Activated B cell treated with CpG ODN at 0.5 μM for 24 hours (primary cell): ENCODE measurements around the gene GNAO1. TPM values are rescaled to one million over a fixed set of nuclear protein-coding genes. Genes with fewer than 3 reads are reported as not detected.
A peak's percentile ranks its signal among the peaks of the same experiment; 100 is the strongest.
"Not testable (repeated sequence)": the region's sequence is repeated elsewhere in the genome, so short reads cannot be mapped to it uniquely, and the experiment has no call there.

Source experiments
- ATAC-seq: fragments of 200-7000 bp; cut with Tn5 transposase; one replicate; pipeline ENCODE4 v1.10.0; 2021; ENCODE audit warnings: low read depth, mild to moderate bottlenecking, moderate library complexity
- CTCF ChIA-PET: fragments of 350-600 bp; sonication (Branson Sonifier 250); formaldehyde crosslinking; loops from one replicate; lab custom pipeline; 2021; ENCODE audit warnings: antibody characterized with exemption; lab: Charles Lee
- POLR2A ChIA-PET: fragments of 350-600 bp; sonication (Branson Sonifier 250); formaldehyde crosslinking; loops from one replicate; lab custom pipeline; 2021; ENCODE audit warnings: antibody characterized with exemption; lab: Charles Lee
- DNase-seq: peaks from one replicate; pipeline ENCODE4 v3.0.0; 2022
- H3K27ac Mint-ChIP-seq: one replicate; pipeline ENCODE4 v1.8.0; 2020; ENCODE audit warnings: mixed read lengths
- H3K27me3 Mint-ChIP-seq: one replicate; pipeline ENCODE4 v1.8.0; 2021; ENCODE audit warnings: mixed read lengths
- H3K36me3 Mint-ChIP-seq: one replicate; pipeline ENCODE4 v1.8.0; 2021; ENCODE audit warnings: low read depth, mixed read lengths
- H3K4me1 Mint-ChIP-seq: one replicate; pipeline ENCODE4 v1.8.0; 2021; ENCODE audit warnings: mixed read lengths
- H3K4me3 Mint-ChIP-seq: one replicate; pipeline ENCODE4 v1.8.0; 2020; ENCODE audit warnings: mild to moderate bottlenecking, mixed read lengths
- H3K9me3 Mint-ChIP-seq: one replicate; pipeline ENCODE4 v1.8.0; 2020; ENCODE audit warnings: mixed read lengths
- intact Hi-C: fragments of 100-400 bp; cut with micrococcal nuclease; formaldehyde crosslinking; loops from one replicate; pipeline ENCODE4 v1.15.1; 2024
- total RNA-seq: library from RNA; stranded (reverse); gene quantifications from 2 replicates; pipeline ENCODE4 v1.2.3, GENCODE V29; 2022
- TF ChIP-seq, protein P1 (sequence below): fragments of 200-600 bp; IDR thresholded peaks from one replicate; pipeline ENCODE4 v1.8.0; 2022; ENCODE audit warnings: antibody characterized with exemption, mild to moderate bottlenecking

GNAO1 gene
- total RNA-seq, 1 donor from 2014 or later, result 0.53 TPM

DNA sequence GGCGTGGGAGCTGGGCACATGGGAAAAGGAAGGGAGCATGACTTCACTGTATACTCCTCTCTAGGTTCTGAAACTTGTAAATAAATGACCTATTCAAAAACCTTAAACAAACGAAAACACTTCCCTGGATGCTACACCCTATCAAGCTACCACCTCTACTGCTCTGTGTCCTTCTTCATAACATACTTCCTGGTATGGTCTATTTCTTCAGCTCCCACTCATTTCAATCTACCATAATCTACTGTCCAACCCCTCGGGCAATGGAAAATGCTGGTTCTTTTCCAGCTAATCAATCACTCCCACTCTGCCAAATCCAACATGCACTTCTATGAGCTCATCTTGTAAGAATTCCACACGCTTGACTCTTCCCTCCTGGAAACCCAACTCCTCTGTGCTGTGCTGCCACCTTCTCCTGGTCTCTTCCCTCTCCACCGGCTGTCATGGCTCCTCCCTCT is 191.6 kb downstream of the GNAO1 start:
- peaks cover 15% of the 10 kb centered on the region for H3K9me3 Mint-ChIP-seq
- intact Hi-C loops, result no loop called here
- H3K4me1 Mint-ChIP-seq, result no peaks in the 10 kb centered on the region
- H3K4me3 Mint-ChIP-seq, result no peak overlapping the region
- TF ChIP-seq, protein P1, sequence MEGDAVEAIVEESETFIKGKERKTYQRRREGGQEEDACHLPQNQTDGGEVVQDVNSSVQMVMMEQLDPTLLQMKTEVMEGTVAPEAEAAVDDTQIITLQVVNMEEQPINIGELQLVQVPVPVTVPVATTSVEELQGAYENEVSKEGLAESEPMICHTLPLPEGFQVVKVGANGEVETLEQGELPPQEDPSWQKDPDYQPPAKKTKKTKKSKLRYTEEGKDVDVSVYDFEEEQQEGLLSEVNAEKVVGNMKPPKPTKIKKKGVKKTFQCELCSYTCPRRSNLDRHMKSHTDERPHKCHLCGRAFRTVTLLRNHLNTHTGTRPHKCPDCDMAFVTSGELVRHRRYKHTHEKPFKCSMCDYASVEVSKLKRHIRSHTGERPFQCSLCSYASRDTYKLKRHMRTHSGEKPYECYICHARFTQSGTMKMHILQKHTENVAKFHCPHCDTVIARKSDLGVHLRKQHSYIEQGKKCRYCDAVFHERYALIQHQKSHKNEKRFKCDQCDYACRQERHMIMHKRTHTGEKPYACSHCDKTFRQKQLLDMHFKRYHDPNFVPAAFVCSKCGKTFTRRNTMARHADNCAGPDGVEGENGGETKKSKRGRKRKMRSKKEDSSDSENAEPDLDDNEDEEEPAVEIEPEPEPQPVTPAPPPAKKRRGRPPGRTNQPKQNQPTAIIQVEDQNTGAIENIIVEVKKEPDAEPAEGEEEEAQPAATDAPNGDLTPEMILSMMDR, result no peak
- peaks cover 99% of the 10 kb centered on the region for H3K36me3 Mint-ChIP-seq
- ATAC-seq, result no peak
- no peaks in the 10 kb centered on the region for H3K27me3 Mint-ChIP-seq
- ChIA-PET POLR2A (interaction anchor here (0.7 kb wide), 1 partner anchor 568 kb away, joined by 4 read pairs; no protein-coding TSS in a partner anchor), CTCF (interaction anchor here (1.1 kb wide), 1 partner anchor 18 kb away, joined by 4 read pairs; no protein-coding TSS in a partner anchor)
- no peak overlapping the region for H3K27ac Mint-ChIP-seq
- DNase-seq, result no peak

DNA sequence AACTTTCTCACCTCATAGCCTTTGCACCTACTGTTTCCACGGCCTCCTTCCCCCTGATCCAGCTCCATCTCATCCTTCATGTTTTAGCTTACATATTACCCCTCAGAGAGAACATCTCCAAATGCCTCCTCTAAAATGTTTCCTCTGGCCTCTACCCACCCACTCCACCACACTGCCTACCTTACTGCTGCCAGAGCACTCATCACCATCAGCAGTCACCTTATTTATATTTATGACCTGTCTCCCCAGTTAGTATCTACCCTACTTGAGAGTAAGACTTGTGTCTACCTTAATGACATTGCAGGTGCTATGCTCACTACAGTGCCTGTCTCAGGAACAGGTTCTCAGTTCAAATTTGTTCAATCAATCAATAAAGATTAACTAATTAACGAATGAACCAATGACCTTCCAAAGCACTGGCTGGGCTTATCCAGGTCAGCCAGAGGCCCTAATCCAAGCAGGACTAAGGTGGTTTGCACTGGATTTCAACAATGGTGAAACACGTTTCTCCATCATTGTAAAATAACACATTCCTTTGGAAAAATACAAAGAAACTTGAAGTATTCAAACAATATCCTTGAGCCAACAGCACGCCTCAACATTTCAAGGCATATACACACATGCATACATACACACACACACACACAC is 192.9 kb downstream of the GNAO1 start:
- H3K4me1 Mint-ChIP-seq, result no peaks in the 10 kb centered on the region
- POLR2A ChIA-PET, result no interaction called here
- TF ChIP-seq, protein P1, result no peak
- no peak for ATAC-seq
- H3K36me3 Mint-ChIP-seq, result peaks cover 96% of the 10 kb centered on the region
- H3K4me3 Mint-ChIP-seq, result no peak overlapping the region
- no peak for DNase-seq
- H3K27me3 Mint-ChIP-seq, result no peaks in the 10 kb centered on the region
- no peak overlapping the region for H3K27ac Mint-ChIP-seq
- CTCF ChIA-PET, result interaction anchor here (1.1 kb wide), 1 partner anchor 17 kb away, joined by 4 read pairs; no protein-coding TSS in a partner anchor
- peaks cover 15% of the 10 kb centered on the region for H3K9me3 Mint-ChIP-seq
- intact Hi-C loops, result no loop called here

DNA sequence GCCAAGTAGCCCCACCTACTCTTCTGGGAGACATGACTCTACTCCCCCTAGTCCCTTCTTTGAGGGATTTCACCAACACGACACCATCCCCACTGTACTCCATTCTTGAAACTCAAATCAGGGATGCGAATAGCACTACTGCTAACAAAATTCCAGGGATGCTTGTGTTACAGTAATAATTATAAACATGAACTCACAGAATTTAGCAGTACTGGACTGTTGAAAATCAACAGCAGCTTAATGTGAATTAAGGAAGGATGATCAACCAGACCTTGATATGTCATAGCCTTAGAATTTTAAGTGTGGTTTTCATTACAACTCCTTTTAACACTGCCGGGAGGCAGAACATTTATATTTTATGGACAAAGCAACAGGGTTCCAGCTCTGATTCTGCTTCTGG is 196.1 kb downstream of the GNAO1 start:
- CTCF ChIA-PET, result no interaction called here
- Mint-ChIP-seq H3K9me3 (peaks cover 4% of the 10 kb centered on the region), H3K27ac (no peak overlapping the region), H3K36me3 (peaks cover 95% of the 10 kb centered on the region), H3K27me3 (no peaks in the 10 kb centered on the region), H3K4me3 (no peak overlapping the region), H3K4me1 (no peaks in the 10 kb centered on the region)
- POLR2A ChIA-PET, result no interaction called here
- ATAC-seq (no peak), DNase-seq (no peak)
- TF ChIP-seq, protein P1, result no peak
- intact Hi-C loops, result no loop called here

DNA sequence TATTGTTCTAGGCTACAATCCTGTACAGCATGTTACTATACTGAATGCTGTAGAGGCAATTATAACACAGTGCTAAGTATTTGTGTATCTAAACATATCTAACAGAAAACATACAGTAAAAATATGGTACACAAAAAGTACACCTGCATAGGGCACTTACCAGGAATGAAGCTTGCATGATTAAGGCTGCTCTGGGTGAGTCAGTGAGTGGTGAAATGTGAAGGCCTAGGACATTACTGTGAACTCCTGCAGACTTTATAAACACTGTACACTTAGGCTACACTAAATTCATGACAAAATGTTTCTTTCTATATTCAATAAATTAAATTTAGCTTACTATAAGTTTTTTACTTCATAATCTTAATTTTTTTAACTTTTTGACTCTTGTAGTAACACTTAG is 196.9 kb downstream of the GNAO1 start:
- no peak overlapping the region for H3K27ac Mint-ChIP-seq
- H3K36me3 Mint-ChIP-seq, result peaks cover 94% of the 10 kb centered on the region
- no peak for DNase-seq
- ChIA-PET CTCF (interaction anchor here (0.8 kb wide), 1 partner anchor 19 kb away, joined by 3 read pairs; no protein-coding TSS in a partner anchor), POLR2A (no interaction called here)
- no peaks in the 10 kb centered on the region for H3K27me3 Mint-ChIP-seq
- intact Hi-C loops, result no loop called here
- peaks cover 4% of the 10 kb centered on the region for H3K9me3 Mint-ChIP-seq
- no peak overlapping the region for H3K4me3 Mint-ChIP-seq
- H3K4me1 Mint-ChIP-seq, result no peaks in the 10 kb centered on the region
- TF ChIP-seq, protein P1, result no peak
- ATAC-seq, result no peak

DNA sequence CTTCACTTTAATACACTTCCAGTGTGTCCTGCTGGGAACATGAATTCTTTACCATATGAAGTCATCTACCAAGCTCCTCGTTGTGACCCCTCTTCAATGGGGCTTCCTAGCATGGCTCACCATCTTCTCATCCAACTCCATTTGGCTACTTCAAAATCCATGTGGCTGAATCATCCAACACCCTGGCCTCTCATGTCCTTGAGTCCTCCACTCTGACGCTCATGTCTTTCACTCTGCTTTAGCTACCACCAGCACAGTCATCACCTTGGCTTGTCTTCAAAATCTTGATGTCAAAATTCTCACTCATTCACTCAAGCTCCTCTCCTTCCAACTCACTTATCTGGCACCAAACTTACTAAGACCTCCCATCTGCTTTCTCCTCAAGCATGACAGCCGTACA is 198.3 kb downstream of the GNAO1 start:
- no peaks in the 10 kb centered on the region for H3K27me3 Mint-ChIP-seq
- no peaks in the 10 kb centered on the region for H3K4me1 Mint-ChIP-seq
- POLR2A ChIA-PET, result no interaction called here
- no peak for DNase-seq
- ATAC-seq, result no peak
- CTCF ChIA-PET, result no interaction called here
- no peaks in the 10 kb centered on the region for H3K9me3 Mint-ChIP-seq
- intact Hi-C loops, result no loop called here
- peaks cover 90% of the 10 kb centered on the region for H3K36me3 Mint-ChIP-seq
- H3K27ac Mint-ChIP-seq, result peak overlapping the region; percentile 0
- H3K4me3 Mint-ChIP-seq, result no peak overlapping the region
- TF ChIP-seq, protein P1, result no peak

DNA sequence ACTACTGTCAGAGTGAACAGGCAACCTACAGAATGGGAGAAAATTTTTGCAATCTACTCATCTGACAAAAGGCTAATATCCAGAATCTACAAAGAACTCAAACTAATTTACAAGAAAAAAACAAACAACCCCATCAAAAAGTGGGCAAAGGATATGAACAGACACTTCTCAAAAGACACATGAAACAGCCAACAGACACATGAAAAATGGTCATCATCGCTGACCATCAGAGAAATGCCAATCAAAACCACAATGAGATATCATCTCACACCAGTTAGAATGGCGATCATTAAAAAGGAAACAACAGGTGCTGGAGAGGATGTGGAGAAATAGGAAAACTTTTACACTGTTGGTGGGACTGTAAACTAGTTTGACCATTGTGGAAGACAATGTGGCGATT is 205.4 kb downstream of the GNAO1 start:
- H3K4me1 Mint-ChIP-seq, DNase-seq, H3K4me3 Mint-ChIP-seq, POLR2A ChIA-PET, CTCF ChIA-PET, H3K27ac Mint-ChIP-seq, ATAC-seq, H3K9me3 Mint-ChIP-seq, H3K27me3 Mint-ChIP-seq, intact Hi-C loops: not testable (repeated sequence)
- peaks cover 73% of the 10 kb centered on the region for H3K36me3 Mint-ChIP-seq
